ENCODE measurements around the gene TMC4.

DNA sequence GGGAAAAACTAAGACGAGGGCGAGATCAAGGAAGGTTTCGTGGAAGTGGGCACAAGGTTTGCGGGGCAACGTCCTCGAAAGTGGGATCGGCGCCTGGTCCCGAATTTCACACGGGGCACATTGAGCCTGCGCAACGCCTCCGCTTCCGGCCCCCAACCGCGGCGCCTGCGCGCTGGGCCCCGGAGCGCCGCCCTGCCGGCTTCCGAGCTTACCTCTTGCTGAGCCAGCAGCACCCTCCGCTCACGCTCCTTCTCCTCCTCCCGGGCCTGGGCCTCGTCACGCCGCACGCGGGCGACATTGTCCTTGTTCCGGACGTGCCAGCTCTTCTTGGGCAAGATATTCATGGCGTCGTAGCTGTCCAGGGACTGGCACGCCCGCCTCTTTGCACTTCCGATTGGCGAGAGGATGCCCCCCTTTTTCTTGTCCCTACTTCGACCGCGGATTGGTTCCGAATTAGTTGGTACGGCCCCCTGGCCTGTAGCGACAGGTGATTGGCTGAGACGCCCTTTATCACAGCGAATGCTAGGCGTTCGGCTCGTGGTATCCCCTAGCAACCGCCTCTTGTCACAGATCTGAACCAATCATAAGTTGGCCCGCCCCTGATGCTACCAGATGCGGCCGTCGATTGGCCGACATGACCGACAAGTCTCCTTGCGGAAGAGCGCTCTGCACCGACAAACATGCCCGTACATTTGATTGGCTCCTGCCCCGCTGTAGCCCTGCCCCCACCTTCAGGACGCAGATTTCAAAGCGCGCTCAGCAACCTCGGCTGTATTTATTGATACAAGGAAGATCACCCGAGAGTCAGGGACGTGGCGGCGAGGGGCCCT lies 13.4 kb downstream of the TMC4 start, which contains the start of gene LENG1:
- TF ChIP-seq, protein P1, sequence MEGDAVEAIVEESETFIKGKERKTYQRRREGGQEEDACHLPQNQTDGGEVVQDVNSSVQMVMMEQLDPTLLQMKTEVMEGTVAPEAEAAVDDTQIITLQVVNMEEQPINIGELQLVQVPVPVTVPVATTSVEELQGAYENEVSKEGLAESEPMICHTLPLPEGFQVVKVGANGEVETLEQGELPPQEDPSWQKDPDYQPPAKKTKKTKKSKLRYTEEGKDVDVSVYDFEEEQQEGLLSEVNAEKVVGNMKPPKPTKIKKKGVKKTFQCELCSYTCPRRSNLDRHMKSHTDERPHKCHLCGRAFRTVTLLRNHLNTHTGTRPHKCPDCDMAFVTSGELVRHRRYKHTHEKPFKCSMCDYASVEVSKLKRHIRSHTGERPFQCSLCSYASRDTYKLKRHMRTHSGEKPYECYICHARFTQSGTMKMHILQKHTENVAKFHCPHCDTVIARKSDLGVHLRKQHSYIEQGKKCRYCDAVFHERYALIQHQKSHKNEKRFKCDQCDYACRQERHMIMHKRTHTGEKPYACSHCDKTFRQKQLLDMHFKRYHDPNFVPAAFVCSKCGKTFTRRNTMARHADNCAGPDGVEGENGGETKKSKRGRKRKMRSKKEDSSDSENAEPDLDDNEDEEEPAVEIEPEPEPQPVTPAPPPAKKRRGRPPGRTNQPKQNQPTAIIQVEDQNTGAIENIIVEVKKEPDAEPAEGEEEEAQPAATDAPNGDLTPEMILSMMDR (IDR thresholded peaks at IDR 0.05 in 8 of 11, conservative IDR thresholded peaks at IDR 0.05 in 3 of 11) = peak in 9 of 11 experiments; percentile 22 to 55 (median 41)
- TF ChIP-seq POLR2A (IDR thresholded peaks at IDR 0.05) = peak in 1 of 3 donors; percentile 37
